ENCODE data around the gene TRIM68. TPM values are rescaled to one million over a fixed set of nuclear protein-coding genes. Genes with fewer than 3 reads are reported as not detected.

Gene TRIM68
- total and polyA plus RNA-seq, 9 donors: 13.2 to 19.9 (median 16.1) TPM

DNA sequence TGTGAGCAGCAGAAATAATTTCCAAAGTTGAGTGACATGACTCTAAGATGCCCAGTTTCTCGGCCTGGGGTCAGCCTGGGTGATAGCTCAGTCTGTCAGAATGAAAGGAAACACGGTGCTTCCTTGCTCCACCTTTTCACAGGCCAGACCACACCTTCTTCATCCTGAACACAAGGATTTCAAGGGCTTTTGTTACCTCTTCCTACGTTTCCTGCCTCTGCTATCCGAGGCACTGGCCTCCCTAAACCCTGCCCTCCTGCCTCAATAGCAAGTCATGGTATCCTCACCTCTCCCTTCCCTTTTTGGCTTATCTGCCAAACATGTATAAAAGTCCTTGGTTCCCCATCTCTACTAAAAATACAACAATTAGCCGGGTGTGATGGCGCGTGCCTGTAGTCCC is 34.0 kb upstream of the TRIM68 start:
- intact Hi-C loops (cut with DNase I): no loop called here
- Histone ChIP-seq H3K36me3 (no peaks in the 10 kb centered on the region), H3K9me3 (no peaks in the 10 kb centered on the region), H3K4me1 (ENCODE audit: insufficient read depth) (peaks cover 9% of the 10 kb centered on the region), H3K4me3 (no peak overlapping the region), H3K27ac (no peak overlapping the region), H3K27me3 (no peaks in the 10 kb centered on the region)
- DNase-seq: no peak
- TF ChIP-seq POLR2A (IDR thresholded peaks at IDR 0.05): no peak
- no peak for TF ChIP-seq EP300 (IDR thresholded peaks at IDR 0.05)
- TF ChIP-seq, protein P1, sequence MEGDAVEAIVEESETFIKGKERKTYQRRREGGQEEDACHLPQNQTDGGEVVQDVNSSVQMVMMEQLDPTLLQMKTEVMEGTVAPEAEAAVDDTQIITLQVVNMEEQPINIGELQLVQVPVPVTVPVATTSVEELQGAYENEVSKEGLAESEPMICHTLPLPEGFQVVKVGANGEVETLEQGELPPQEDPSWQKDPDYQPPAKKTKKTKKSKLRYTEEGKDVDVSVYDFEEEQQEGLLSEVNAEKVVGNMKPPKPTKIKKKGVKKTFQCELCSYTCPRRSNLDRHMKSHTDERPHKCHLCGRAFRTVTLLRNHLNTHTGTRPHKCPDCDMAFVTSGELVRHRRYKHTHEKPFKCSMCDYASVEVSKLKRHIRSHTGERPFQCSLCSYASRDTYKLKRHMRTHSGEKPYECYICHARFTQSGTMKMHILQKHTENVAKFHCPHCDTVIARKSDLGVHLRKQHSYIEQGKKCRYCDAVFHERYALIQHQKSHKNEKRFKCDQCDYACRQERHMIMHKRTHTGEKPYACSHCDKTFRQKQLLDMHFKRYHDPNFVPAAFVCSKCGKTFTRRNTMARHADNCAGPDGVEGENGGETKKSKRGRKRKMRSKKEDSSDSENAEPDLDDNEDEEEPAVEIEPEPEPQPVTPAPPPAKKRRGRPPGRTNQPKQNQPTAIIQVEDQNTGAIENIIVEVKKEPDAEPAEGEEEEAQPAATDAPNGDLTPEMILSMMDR (IDR thresholded peaks at IDR 0.05): no peak
- 78 to 90% (median 85%) methylated on average over 7 of the region's 7 CpGs for whole genome bisulfite sequencing, 3 donors

DNA sequence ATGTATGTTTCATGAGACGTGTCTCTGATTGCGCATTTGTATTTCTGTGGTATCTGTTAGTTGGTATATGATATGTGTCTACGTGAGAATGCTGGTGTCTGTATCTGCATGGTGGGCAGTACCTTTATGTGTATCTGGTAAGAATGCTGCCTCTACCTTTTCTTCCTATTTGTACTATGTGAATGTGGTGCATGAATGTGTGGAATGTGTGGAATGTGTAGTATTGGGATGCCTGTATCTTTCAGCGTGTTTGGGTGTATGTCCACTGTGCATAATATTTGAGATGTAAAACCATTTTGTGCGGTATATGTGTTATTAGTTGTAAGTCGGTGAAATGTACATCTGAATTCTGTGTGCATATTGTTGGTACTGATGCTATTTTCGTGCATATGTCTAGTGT is 33.5 kb upstream of the TRIM68 start:
- no peaks in the 10 kb centered on the region for H3K9me3 ChIP-seq
- intact Hi-C loops (cut with DNase I): no loop called here
- TF ChIP-seq POLR2A (IDR thresholded peaks at IDR 0.05) (no peak), EP300 (IDR thresholded peaks at IDR 0.05) (no peak)
- TF ChIP-seq, protein P1 (IDR thresholded peaks at IDR 0.05): no peak
- H3K4me3 ChIP-seq: no peak overlapping the region
- DNase-seq: no peak
- 88 to 94% (median 90%) methylated on average over 7 of the region's 7 CpGs for WGBS, 3 donors
- no peaks in the 10 kb centered on the region for H3K27me3 ChIP-seq
- no peak overlapping the region for H3K27ac ChIP-seq
- no peaks in the 10 kb centered on the region for H3K36me3 ChIP-seq
- H3K4me1 ChIP-seq (ENCODE audit: insufficient read depth): peaks cover 10% of the 10 kb centered on the region

DNA sequence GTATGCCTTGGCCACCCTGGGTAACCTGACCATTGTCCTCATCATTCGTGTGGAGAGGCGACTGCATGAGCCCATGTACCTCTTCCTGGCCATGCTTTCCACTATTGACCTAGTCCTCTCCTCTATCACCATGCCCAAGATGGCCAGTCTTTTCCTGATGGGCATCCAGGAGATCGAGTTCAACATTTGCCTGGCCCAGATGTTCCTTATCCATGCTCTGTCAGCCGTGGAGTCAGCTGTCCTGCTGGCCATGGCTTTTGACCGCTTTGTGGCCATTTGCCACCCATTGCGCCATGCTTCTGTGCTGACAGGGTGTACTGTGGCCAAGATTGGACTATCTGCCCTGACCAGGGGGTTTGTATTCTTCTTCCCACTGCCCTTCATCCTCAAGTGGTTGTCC is 31.9 kb upstream of the TRIM68 start:
- no peak overlapping the region for H3K27ac ChIP-seq
- H3K9me3 ChIP-seq: no peaks in the 10 kb centered on the region
- TF ChIP-seq EP300 (IDR thresholded peaks at IDR 0.05) (no peak), POLR2A (IDR thresholded peaks at IDR 0.05) (no peak)
- TF ChIP-seq, protein P1 (IDR thresholded peaks at IDR 0.05): no peak
- peaks cover 10% of the 10 kb centered on the region for H3K4me1 ChIP-seq (ENCODE audit: insufficient read depth)
- intact Hi-C loops (cut with DNase I): loop anchor here in 2 of 4 donors (5.0 to 10.0 kb wide), 2 partner anchors 187 to 365 kb away; no protein-coding TSS in a partner anchor
- H3K27me3 ChIP-seq: no peaks in the 10 kb centered on the region
- H3K36me3 ChIP-seq: no peaks in the 10 kb centered on the region
- 92 to 94% (median 93%) methylated on average over 6 of the region's 6 CpGs for WGBS, 3 donors
- no peak for DNase-seq
- no peak overlapping the region for H3K4me3 ChIP-seq

DNA sequence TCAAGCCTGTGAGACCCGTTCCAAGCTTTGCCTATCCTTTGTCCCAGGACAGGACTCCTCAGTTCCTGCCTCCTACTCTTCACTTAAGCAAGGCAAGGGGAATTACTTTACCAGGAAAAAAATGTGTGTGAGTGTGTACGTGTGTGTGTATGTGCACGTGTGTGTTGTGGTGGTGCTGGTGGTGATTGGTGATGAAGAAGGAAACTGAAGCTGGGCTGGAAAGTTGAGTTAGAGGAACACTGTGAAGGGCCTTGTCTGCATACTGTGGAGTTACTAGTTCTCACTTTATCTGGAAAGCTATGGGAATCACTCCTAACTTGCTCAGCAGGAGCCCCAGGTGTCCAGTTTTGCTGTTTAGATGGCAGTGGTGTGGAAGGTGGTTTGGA is 29.6 kb upstream of the TRIM68 start:
- no peaks in the 10 kb centered on the region for H3K36me3 ChIP-seq
- no peaks in the 10 kb centered on the region for H3K9me3 ChIP-seq
- peaks cover 4% of the 10 kb centered on the region for H3K4me1 ChIP-seq (ENCODE audit: insufficient read depth)
- 85 to 92% (median 86%) methylated on average over 3 of the region's 3 CpGs for WGBS, 3 donors
- H3K27ac ChIP-seq: no peak overlapping the region
- DNase-seq: no peak
- TF ChIP-seq EP300 (IDR thresholded peaks at IDR 0.05) (no peak), POLR2A (IDR thresholded peaks at IDR 0.05) (no peak)
- TF ChIP-seq, protein P1 (IDR thresholded peaks at IDR 0.05): no peak
- no peaks in the 10 kb centered on the region for H3K27me3 ChIP-seq
- no peak overlapping the region for H3K4me3 ChIP-seq
- intact Hi-C loops (cut with DNase I): loop anchor here in 2 of 4 donors (5.0 to 10.0 kb wide), 2 partner anchors 190 to 367 kb away; no protein-coding TSS in a partner anchor

Measured in ovary (tissue), 9 donors.